ENCODE results near the gene SUPT4H1.

GRCh38 chr17:58358408-58359172, 6.6 kb upstream of the SUPT4H1 start:
- TF ChIP-seq, protein P1, sequence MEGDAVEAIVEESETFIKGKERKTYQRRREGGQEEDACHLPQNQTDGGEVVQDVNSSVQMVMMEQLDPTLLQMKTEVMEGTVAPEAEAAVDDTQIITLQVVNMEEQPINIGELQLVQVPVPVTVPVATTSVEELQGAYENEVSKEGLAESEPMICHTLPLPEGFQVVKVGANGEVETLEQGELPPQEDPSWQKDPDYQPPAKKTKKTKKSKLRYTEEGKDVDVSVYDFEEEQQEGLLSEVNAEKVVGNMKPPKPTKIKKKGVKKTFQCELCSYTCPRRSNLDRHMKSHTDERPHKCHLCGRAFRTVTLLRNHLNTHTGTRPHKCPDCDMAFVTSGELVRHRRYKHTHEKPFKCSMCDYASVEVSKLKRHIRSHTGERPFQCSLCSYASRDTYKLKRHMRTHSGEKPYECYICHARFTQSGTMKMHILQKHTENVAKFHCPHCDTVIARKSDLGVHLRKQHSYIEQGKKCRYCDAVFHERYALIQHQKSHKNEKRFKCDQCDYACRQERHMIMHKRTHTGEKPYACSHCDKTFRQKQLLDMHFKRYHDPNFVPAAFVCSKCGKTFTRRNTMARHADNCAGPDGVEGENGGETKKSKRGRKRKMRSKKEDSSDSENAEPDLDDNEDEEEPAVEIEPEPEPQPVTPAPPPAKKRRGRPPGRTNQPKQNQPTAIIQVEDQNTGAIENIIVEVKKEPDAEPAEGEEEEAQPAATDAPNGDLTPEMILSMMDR (optimal IDR thresholded peaks at IDR 0.05 in 1 of 3, IDR thresholded peaks at IDR 0.05 in 1 of 3, conservative IDR thresholded peaks at IDR 0.05 in 1 of 3; ENCODE audit: extremely low read depth in 1 of 3, insufficient read depth in 2 of 3, low read length in 3 of 3) = no peak
- no peak for TF ChIP-seq EZH2 (IDR thresholded peaks at IDR 0.05; ENCODE audit: low read length)
